Stimulated activated CD4-positive, alpha-beta T cell treated with anti-CD3 and anti-CD28 coated beads, Interleukin-12 subunit alpha, Interleukin-12 subunit beta, amount 100 ng/mL, for 24 hours (primary cell): ENCODE measurements around the gene SBK1.
"Not testable (repeated sequence)": the region's sequence is repeated elsewhere in the genome, so short reads cannot be mapped to it uniquely, and the experiment has no call there.

Experiments
- DNase-seq, 2 experiments: peaks; one replicate each; pipeline ENCODE4 v3.0.0-alpha.2; 2020; ENCODE audit warnings: low read depth in 2 of 2

SBK1 gene

DNA sequence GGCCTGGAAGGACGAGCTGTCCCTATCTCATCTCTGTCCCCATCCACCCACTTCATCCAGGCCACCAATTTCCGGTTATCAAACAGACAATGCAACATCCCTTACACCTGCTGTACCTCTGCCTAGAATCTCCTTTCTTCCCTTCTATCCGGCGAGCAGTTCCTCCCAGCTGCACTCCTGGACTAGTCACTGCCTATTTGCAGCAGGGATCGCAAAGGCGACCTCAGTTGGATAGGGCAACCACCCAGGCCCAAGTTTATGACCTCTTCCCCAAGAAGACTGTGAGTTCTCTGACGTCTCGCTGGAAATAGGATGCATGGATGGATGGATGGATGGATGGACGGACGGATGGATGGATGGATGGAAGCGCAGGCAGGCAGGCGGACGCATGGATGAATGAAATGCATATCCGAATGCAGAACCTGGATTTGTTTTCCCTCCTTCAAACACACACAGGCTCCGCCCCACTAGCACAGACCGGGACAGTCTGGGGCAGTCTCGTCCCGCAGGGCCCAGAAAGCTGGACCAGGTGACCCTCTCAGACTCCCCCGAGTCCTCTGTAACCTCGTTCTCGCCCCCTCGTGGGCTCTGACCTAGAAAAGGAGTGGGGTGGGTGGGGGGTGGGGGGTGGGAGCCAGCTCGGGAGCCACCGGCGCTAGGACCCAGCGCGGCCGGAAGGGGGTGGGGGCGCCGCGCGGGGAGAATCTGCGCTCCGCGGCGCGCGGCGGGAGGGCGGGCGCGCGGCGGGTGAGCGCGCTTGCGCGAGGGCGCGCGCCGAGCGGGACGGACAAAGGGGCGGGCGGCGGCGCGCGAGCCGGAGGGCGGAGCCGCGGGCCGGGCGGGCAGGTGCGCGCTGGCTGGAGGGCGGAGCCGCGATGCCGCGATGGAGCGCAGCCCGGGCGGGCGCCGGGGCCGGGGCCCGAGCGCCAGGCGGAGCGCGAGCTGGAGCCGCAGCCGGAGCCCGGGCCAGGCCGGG, at the start of gene SBK1:
Gene SBK1 (plus strand): TSS at position 875 of the 976 bp plus-strand sequence. CDS start 24,867 bp downstream, outside the sequence.
- peak; percentile 56 to 72 for DNase-seq

DNA sequence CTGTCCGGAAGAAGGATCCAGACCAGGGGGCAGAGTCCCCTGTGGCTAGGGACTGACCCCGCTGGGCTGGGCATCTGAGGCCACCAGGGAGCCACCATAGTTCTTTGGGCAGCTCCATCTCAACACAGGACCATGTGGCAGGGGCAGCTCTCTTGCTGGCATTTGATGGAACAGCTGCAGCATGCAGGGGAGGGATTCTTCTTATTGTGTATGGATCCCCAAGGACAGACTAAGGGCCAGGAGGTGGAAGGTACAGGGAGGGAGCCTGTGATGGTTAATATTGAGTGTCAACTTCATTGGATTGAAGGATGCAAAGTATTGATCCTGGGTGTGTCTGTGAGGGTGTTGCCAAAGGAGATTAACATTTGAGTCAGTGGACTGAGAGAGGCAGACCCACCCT, 42.8 kb upstream of the SBK1 start:
- not testable (repeated sequence) for DNase-seq

DNA sequence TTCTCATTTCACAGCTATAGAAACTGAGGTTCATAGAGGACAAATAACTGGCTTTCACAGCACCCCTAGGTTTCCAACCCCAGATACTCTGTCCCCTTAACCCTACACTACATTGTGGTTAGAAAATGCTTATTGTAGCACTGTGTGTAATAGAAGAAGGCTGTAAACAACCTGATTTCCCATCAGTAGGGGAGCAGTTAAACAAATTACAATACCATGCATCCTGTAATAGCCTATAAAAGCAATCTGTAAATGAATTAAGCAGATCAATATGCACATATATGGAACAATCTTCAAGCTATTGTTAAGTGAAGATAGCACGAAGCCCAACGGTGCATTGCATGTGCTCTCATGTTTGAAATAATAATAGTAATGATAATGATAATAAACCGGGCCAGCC, 41.3 kb upstream of the SBK1 start:
- DNase-seq: no peak

DNA sequence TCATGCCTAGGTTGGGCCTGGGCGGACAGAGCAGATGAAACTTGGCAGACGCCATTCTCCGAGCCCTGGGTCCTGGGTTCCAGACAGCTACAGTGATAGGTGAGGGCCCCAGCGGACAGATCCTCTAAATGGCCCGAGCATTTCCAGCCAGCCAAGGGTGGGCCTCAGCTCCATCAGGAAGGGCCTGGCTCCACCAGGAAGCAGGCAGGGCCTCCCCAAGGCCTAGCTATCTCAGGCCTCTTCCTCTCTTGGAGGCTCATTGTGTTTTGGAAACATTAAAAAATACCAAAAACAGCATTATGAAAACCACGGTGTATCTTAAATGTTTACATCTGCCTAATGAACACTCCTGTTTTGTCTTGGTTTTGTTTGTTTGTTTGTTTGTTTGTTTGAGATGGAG, 38.2 kb upstream of the SBK1 start:
- no peak for DNase-seq

DNA sequence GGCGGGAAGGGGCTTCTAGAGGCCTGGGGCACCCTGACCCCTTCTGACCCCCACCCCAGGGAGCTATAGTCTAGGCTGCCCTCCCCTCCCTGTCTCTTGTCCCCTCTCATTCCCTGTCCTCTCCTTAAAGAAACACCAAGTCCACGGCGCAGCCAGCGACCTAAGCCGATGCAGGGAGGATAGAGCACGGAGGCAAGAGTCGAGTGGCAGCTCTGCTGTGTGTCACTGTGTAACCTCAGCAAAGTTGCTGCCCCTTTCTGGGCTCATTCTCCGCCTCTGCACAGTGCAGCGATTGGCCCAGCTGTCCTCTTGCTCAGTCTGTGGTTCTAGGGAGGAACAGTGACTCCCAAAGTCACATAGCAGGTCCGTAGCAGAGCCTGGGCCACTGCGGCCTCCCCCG, 36.5 kb upstream of the SBK1 start:
- no peak for DNase-seq

DNA sequence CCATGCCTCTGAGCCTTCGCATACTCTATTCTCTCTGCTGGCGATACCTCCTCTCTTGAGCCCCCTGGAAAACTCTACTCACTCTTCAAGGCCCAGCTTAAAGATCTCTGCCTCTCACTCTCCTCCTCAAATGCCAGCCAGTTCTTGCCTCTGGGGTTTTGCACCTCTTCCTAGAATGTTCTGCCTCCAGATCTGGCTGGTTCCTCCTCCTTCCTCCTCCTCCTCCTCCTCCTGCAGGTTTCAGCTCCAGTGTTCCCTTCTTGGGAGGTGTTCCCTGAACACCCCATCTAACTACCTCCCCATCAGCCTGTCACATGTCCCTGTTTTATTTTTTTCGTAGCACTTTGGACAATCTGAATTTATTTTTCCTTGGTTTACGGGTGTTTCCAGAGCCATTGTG, 35.1 kb upstream of the SBK1 start:
- DNase-seq: no peak

DNA sequence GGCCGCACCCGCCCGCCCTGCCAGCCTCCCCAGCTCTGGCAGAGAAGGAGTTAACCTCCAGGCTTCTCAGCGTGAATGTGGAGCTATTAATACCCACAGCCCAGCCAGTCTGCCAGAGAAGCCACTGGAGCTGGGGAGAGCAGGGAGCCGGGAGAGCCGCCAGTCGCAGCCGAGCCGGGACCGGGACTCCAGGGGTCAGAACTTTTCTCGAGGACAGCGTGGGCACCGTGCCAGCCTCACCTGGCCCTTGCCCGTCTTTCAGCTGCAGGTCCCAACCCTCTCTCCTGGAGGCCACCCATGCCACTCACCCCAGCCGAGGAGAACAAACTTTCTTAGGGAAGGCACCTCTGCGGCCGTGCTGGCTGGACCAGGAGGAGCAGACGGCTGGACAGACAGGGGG, 33.8 kb upstream of the SBK1 start:
- no peak for DNase-seq

DNA sequence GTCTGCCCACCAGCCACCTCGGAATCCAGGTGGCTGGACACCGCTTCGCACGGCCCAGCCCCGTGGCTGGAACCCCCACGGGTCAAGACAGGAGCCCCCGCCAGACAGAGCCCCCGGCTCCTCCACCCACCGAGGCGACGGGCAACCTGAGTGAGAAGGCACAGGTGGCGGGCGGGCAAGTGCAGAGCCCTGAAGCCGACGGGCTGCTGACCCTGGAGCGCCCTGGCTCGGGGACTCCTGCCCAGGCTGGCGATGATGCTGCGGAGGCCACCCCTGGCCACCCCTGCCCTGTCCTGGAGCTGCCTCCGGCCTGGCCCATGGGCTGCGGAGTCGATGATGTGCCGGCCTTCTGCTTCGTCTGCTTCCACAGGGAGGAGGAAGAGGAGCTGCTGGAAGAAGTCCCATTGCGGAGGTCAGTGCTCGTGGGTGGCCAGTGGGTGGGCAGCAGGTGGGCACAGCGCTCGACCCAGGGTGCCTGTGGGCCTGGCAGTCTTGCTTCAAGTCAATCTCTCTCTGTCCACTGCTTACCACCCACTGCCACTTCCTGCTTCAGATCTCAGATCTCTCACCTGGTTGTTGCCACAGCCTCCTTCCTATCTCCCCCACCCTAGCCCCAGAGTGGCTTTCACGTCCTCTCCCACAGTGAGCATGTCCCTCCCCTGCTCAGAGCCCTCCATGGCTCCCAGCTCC, 33.1 kb upstream of the SBK1 start:
- no peak for DNase-seq

DNA sequence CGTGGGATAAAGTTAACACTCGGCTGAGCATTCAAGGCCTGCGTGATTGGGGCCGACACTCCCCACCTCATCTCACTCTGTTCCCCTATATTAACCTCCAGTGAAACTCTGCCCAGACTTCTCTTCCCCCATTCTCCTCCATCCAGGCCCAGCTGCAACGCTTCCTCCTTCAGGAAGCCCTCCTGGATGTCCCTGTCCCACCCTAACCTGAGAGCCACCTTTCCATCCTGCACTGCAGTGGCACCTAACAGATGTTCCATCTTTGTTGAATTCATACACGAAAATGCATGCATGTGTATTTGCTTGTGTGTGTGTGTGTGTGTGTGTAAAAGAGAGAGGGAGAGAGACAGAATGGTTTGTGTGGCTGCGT, 32.6 kb upstream of the SBK1 start:
- DNase-seq: no peak

DNA sequence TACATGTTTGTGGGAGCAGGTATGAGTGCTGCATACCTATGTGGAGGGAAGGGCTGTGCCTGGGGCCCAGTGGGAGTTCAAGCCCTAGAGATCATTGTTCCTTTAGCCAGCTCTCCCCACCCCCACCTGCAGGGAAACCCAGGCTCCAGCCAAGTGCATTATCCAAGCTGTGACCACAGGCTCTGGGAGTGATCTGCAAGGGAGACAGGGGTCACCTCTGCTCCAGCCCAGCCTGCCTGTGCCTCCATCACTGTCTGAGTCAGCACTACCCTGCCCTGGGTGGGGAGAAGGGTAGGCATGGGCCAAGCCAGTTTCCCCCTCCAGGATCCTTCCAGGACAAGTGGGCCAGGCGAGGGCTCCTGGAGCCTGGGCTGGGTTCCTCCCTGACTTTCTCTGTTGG, 32.1 kb upstream of the SBK1 start:
- no peak for DNase-seq

DNA sequence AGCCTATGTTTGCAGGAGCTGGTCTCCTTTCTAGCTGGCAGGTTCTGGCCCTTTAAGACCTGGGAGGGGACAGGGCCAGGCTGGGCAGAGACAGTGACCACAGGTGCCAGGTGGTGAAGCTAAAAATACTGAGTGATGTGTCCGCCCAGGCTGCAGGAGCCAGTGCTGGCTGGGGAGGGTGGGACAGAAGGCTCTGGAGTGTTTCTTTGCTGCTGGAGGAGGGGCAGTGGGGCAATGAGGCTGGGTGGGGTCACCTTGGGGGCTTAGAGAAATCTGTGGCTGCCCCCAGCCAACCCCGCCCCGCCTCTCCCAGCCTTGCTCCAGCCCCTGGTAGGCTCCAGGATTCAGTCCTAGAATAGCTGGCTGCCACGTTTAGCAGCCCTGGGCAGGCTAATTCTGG, 30.4 kb upstream of the SBK1 start:
- DNase-seq: no peak

DNA sequence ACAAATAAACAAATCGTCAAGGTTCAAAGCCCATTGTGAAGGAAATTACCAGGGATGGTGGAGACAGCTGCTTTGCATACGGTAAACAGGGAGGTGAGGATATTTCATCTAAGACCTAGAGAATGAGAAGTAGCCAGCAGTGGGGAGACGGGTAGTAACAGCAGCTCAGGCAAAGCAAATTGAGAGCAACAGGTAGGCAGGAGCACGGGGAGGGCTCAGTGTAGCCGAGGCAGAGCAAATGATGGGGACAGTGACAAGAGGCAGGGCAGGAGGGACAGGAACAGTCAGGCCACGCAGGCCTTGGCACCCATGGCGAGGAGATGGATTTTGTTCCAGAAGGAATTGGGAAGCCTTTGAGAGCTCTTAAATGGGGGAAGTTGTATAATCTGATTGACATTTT, 29.0 kb upstream of the SBK1 start:
- no peak for DNase-seq

DNA sequence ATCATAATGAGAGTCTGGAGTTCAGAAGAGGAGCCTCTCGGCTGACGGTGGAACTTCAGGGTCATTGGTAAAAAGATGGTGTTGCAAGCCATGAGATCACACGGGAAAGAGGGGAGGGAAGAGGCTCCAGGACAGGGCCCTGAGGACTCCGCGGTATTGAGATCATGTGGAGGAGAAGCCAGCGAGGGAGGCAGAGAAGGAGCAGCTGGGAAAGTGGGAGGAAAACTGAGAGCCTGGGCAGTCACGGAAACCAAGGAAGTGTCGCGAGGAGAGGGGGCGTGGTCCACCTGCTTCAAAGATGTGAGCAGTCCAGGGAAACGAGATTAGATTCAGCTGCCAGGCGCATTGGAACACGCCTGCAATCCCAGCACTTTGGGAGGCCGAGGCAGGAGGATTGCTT, 27.7 kb upstream of the SBK1 start:
- no peak for DNase-seq

DNA sequence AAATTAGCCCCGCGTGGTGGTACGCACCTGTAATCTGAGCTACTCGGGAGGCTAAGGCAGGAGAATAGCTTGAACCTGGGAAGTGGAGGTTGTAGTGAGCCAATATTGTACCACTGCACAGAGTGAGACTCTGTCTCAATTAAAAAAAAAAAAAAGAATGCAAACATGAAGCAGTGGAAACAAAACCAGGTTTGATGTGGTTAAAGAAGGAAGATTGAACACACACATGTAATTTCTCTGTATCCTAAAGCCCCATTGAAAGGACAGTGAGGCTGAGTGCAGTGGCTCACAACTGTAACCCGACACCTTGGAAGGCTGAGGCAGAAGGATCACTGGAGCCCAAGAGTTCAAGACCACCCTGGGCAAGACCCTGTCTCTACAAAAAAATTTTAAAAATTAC, 26.5 kb upstream of the SBK1 start:
- DNase-seq: no peak

DNA sequence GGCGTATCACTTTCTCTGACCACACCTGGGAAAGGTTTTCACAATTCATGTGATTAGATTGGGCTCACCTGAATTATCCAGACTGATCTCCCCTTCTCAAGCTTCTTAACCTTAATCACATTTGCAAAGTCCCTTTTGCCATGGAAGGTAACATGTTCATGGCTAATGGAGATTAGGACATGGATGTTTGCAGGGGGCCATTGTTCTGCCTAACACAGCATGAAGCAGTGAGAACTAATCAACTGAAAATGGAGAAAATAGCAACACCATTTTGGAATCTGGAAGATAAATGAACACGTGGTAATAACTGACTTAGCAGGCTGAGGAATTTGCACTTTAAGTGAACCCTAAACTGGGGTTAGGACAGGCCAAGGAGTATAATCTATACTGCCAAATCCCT, 25.0 kb upstream of the SBK1 start:
- DNase-seq: no peak

DNA sequence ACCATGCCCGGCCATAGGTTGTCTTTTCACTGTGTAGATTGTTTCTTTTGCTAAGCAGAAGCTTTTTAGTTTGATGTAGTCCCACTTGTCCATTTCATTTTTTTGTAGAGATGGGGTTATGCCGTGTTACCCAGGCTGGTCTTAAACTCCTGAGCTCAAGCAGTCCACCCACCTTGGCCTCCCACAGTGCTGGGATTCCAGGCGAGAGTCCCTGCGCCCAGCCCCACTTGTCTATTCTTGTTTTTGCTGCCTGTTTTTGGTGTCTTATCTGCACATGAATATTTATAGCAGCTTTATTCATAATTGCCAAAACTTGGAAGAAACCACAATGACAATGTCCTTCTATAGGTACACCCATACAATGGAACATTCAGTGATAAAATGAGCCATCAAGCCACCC, 18.8 kb upstream of the SBK1 start:
- no peak for DNase-seq

DNA sequence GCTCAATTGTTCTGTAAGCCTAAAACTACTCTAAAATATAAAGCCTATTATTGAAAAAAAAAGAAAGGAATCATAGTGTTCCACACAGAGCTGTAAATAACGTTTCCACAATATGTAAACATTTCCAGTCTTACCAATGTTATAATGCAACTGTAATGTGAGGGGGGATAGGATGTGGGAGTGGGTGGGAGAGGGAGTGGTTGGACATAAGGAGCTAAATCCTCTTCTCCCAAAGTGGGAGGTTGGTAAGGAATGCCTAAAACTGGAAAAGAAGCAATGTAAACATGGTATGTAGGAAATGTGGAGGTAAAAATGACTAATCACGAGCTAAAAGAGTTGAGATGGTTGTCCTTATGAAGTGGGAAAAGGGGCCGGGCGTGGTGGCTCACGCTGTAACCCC, 17.6 kb upstream of the SBK1 start:
- no peak for DNase-seq

DNA sequence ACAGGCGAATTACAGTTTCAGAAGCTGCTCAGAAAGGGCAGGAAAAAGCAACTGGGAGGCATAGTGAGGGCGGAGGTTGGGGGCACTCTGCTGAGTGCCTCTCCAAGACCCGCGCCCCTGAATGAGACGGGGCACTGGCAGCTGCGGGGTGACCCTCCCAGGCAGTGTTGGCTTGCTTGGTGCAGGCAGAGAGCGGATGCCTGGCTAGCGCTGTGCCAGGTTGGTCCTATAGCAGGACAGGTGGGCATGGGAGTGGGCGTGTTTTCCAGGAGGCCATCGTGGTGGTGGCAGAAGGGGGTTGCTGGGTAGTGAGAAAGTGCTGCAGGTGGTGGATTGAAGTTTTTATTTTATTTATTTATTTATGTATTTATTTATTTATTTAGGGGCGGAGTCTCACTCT, 16.0 kb upstream of the SBK1 start:
- DNase-seq: no peak

DNA sequence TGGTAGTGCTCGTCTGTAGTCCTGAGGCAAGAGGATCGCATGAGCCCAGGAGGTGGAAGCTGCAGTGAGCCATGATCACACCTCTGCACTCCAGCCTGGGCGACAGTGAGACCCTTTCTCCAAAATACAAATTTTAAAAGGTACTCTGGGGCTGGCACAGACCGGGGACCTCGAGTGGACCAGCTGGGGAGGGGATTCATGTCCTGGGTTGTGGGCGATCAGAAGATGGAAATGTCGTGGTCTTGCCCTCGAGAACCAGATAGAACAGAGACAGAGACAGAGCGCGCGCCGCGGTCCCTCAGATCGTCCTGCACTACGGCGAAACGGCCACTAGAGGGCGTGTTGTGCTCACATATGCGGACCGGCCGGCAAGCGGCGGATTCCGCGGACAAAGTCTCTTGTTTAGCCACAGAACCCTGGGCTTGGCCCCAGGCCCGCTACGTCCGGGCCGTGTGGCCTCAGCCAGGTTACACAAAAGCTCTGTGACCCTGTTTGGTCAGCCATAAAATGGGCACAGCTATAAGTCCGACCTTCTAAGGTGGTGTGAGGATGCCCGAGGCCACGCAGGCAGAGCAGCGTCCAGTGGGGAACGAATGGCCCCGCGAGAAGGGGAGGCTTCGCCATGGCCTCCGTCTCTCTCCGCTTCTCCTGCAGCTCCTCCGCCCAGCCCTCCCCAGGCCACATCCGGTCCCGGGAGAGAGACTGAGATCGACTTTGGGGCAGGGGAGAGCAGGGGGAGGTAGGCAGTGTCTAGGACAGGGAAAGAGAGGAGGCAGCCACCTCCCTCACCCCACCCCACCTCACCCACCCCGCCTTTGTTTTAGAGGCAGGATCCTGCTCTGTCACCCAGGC, 14.6 kb upstream of the SBK1 start:
- DNase-seq: peak; percentile 67 to 82

DNA sequence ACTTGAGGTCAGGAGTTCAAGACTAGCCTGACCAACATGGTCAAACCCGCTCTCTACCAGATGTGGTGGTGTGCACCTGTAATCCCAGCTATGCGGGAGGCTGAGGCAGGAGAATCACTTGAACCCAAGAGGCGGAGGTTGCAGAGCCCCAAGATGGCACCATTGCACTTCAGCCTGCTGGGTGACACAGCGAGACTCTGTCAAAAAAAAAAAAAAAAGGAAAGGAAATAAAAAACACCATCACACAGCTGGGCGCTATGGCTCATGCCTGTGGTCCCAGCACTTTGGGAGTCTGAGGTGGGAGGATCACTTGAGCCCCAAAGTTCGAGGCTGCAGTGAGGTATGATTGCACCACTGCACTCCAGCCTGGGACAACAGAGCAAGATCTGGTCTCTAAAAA, 13.3 kb upstream of the SBK1 start:
- DNase-seq: no peak

DNA sequence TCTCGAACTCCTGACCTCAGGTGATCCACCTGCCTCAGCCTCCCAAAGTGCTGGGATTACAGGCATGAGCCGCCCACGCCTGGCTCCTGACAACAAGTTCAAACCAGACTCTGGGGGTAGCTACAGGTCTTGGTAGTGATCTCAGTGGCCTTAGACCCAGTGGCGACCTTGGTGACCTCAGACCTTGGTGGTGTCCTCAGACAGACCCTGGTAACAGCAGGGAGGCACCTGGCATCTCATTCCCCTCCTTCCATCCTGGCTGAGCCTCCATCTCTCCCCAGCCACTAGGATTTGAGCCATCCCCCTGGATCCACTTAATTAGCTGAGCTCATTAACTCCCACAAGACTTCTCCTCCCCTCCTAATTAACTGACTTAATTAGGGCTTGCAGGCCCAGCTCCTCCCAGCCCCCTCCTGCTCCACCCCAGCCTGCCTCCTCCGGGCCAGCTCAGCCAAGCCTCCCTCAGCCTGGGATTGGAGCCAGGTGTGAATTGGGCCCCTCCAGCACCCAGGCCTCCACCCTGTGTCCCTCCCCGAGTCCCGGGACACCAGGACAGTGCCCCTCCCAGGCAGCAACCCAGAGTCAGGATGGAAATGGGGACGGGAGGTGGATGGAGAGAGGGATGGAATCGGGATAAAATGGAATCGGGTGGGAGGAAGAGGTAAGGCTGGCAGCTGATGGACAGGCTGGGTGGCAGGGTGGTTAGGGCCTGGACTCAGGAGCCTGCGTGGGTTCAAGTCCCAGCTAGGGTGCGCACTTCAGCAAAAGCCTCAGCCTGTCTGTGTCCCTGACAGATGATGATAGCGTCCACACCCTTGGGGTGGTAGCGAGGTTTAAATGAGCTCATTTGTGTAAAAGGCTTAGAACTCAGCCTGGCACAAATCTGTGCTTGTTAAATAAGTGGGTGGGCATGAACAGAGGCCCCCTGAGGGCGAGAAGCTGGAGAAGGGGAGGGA, 11.2 kb upstream of the SBK1 start:
- DNase-seq: no peak
